K562 (cell line): ENCODE measurements around the gene SLC4A5. TPM values are rescaled to one million over a fixed set of nuclear protein-coding genes. Genes with fewer than 3 reads are reported as not detected.

Source experiments
- BCOR ChIP-seq: fragments of 450-650 bp; IDR thresholded peaks from 2 replicates; pipeline ENCODE4 v1.6.1; 2016
- FOXJ2 ChIP-seq: fragments of 200-800 bp; sonication (Bioruptor generic); IDR thresholded peaks from 2 replicates; pipeline ENCODE4 v1.6.1; 2016; ENCODE audit warnings: missing genetic modification characterization, missing compliant biosample characterization
- FOXM1 ChIP-seq, 2 experiments: fragments of 450-650 bp in 1 of 2; sonication (generic) in 1 of 2; formaldehyde crosslinking in 1 of 2; IDR thresholded peaks; 2 replicates each; pipeline versions ENCODE4 v1.6.1 to v1.9.0; 2017 to 2022; ENCODE audit warnings: low read depth in 2 of 2, mild to moderate bottlenecking in 2 of 2, missing genetic modification reagents in 1 of 2, moderate library complexity in 1 of 2
- GATAD2B ChIP-seq: fragments of 450-650 bp; IDR thresholded peaks from 2 replicates; pipeline ENCODE4 v1.6.1; 2017; ENCODE audit warnings: mild to moderate bottlenecking, borderline replicate concordance
- NCOR1 ChIP-seq: fragments of 450-650 bp; IDR thresholded peaks from 2 replicates; pipeline ENCODE4 v1.6.1; 2016; ENCODE audit warnings: mild to moderate bottlenecking, moderate library complexity
- POLR2AphosphoS2 ChIP-seq: IDR thresholded peaks from 2 replicates; pipeline ENCODE4 v1.6.1; 2012; ENCODE audit warnings: low read length, improper control_type of control experiment
- SETDB1 ChIP-seq: IDR thresholded peaks from one replicate; pipeline ENCODE4 v1.6.1; 2012; ENCODE audit warnings: low read length, control low read depth, inconsistent platforms
- SREBF1 ChIP-seq: fragments of 150-350 bp; IDR thresholded peaks from 2 replicates; pipeline ENCODE4 v1.6.1; 2014; ENCODE audit warnings: antibody characterized with exemption, low read depth, low read length, borderline replicate concordance
- polyA plus RNA-seq, 8 experiments: library from polyadenylated mRNA; depleted of rRNA in 4 of 8; stranded (reverse) in 5 of 8; unstranded in 3 of 8; fragments of >200 nt; fragmentation: Nextera tagmentation in 2 of 8; fragmentation: Illumina TruSeq in 1 of 8; extraction: Ambion mirVana in 2 of 8; extraction: Trizol in 1 of 8; gene quantifications; 2 replicates each; pipeline versions ENCODE4 v1.2.1 to v1.2.3, GENCODE V29; 2011 to 2014; ENCODE audit warnings: inconsistent platforms in 1 of 8, missing spikeins in 1 of 8
- total RNA-seq, 7 experiments: library from RNA; depleted of rRNA in 6 of 7; stranded (reverse); fragments of >200 nt in 6 of 7; fragmentation: Illumina TruSeq in 2 of 7; extraction: Trizol in 2 of 7; gene quantifications; 2 replicates each; pipeline versions ENCODE4 v1.2.1 to v1.2.3, GENCODE V29; 2011 to 2021; ENCODE audit warnings: low replicate concordance in 1 of 7
- TF ChIP-seq, protein P1 (sequence below): IDR thresholded peaks from 3 replicates; pipeline ENCODE4 v1.6.1; 2011; ENCODE audit warnings: borderline replicate concordance, mild to moderate bottlenecking, moderate library complexity; ENCODE audit not compliant: insufficient read length; ENCODE audit errors: extremely low read depth
- TF ChIP-seq, protein P2 (sequence below), 2 experiments: fragments of 450-650 bp in 1 of 2; sonication (generic) in 1 of 2; formaldehyde crosslinking; conservative IDR thresholded peaks; 2 replicates each; pipeline versions ENCODE4 v1.4.0 to v1.8.1; 2020 to 2022; ENCODE audit warnings: mild to moderate bottlenecking in 1 of 2, missing genetic modification reagents in 1 of 2
- TF ChIP-seq, protein P3 (sequence below): sonication (generic); formaldehyde crosslinking; IDR thresholded peaks from 2 replicates; pipeline ENCODE4 v1.5.0; 2020; ENCODE audit warnings: missing genetic modification reagents
- TF ChIP-seq, protein P4 (sequence below): fragments of 450-650 bp; IDR thresholded peaks from 2 replicates; pipeline ENCODE4 v1.6.1; 2016; ENCODE audit warnings: mild to moderate bottlenecking, moderate library complexity

The SLC4A5 gene
- total and polyA plus RNA-seq, 9 of the 15 experiments (the other 6 are each of a cell fraction or from before 2014, with no cell fraction given) = 0.03 to 0.77 (median 0.14) TPM; not detected in 1

DNA sequence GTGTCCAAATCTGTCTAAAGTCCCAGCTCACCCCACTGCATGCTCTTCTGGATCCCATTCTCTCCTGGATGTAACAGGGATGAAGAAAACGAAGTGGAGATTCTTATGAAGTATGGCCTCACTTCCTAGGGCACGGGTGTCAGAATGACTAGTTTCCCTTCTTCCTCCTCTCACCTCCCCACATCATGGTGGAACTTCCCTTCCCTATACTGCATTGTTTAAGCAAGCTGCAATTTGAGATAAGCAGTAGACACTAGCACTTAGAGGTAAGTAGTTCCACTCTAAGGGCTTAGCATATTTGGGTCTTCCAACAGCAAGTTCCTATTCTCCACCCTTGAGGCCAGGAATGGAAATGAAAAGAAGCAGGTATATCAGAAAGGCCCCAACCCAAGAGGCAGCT, 29.7 kb downstream of the SLC4A5 start (continued):
- TF ChIP-seq, protein P1, sequence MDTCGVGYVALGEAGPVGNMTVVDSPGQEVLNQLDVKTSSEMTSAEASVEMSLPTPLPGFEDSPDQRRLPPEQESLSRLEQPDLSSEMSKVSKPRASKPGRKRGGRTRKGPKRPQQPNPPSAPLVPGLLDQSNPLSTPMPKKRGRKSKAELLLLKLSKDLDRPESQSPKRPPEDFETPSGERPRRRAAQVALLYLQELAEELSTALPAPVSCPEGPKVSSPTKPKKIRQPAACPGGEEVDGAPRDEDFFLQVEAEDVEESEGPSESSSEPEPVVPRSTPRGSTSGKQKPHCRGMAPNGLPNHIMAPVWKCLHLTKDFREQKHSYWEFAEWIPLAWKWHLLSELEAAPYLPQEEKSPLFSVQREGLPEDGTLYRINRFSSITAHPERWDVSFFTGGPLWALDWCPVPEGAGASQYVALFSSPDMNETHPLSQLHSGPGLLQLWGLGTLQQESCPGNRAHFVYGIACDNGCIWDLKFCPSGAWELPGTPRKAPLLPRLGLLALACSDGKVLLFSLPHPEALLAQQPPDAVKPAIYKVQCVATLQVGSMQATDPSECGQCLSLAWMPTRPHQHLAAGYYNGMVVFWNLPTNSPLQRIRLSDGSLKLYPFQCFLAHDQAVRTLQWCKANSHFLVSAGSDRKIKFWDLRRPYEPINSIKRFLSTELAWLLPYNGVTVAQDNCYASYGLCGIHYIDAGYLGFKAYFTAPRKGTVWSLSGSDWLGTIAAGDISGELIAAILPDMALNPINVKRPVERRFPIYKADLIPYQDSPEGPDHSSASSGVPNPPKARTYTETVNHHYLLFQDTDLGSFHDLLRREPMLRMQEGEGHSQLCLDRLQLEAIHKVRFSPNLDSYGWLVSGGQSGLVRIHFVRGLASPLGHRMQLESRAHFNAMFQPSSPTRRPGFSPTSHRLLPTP = no peak
- TF ChIP-seq FOXM1 (IDR thresholded peaks at IDR 0.05; ENCODE audit: low read depth) (peak; percentile 50; the same call in 1 of the 2 replicates), FOXM1 (CRISPR knock-in tag; IDR thresholded peaks at IDR 0.05; ENCODE audit: low read depth) (no peak), SREBF1 (no peak), BCOR (no peak), FOXJ2 (no peak; the same call in 1 of the 2 replicates), GATAD2B (peak; percentile 31; the same call in 1 of the 2 replicates), NCOR1 (peak; percentile 79), SETDB1 (no peak), POLR2AphosphoS2 (no peak)
- TF ChIP-seq, protein P2, sequence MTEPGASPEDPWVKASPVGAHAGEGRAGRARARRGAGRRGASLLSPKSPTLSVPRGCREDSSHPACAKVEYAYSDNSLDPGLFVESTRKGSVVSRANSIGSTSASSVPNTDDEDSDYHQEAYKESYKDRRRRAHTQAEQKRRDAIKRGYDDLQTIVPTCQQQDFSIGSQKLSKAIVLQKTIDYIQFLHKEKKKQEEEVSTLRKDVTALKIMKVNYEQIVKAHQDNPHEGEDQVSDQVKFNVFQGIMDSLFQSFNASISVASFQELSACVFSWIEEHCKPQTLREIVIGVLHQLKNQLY (CRISPR knock-in tag; conservative IDR thresholded peaks at IDR 0.05) = no peak
- TF ChIP-seq, protein P3, sequence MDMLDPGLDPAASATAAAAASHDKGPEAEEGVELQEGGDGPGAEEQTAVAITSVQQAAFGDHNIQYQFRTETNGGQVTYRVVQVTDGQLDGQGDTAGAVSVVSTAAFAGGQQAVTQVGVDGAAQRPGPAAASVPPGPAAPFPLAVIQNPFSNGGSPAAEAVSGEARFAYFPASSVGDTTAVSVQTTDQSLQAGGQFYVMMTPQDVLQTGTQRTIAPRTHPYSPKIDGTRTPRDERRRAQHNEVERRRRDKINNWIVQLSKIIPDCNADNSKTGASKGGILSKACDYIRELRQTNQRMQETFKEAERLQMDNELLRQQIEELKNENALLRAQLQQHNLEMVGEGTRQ (CRISPR knock-in tag) = no peak
- TF ChIP-seq, protein P4, sequence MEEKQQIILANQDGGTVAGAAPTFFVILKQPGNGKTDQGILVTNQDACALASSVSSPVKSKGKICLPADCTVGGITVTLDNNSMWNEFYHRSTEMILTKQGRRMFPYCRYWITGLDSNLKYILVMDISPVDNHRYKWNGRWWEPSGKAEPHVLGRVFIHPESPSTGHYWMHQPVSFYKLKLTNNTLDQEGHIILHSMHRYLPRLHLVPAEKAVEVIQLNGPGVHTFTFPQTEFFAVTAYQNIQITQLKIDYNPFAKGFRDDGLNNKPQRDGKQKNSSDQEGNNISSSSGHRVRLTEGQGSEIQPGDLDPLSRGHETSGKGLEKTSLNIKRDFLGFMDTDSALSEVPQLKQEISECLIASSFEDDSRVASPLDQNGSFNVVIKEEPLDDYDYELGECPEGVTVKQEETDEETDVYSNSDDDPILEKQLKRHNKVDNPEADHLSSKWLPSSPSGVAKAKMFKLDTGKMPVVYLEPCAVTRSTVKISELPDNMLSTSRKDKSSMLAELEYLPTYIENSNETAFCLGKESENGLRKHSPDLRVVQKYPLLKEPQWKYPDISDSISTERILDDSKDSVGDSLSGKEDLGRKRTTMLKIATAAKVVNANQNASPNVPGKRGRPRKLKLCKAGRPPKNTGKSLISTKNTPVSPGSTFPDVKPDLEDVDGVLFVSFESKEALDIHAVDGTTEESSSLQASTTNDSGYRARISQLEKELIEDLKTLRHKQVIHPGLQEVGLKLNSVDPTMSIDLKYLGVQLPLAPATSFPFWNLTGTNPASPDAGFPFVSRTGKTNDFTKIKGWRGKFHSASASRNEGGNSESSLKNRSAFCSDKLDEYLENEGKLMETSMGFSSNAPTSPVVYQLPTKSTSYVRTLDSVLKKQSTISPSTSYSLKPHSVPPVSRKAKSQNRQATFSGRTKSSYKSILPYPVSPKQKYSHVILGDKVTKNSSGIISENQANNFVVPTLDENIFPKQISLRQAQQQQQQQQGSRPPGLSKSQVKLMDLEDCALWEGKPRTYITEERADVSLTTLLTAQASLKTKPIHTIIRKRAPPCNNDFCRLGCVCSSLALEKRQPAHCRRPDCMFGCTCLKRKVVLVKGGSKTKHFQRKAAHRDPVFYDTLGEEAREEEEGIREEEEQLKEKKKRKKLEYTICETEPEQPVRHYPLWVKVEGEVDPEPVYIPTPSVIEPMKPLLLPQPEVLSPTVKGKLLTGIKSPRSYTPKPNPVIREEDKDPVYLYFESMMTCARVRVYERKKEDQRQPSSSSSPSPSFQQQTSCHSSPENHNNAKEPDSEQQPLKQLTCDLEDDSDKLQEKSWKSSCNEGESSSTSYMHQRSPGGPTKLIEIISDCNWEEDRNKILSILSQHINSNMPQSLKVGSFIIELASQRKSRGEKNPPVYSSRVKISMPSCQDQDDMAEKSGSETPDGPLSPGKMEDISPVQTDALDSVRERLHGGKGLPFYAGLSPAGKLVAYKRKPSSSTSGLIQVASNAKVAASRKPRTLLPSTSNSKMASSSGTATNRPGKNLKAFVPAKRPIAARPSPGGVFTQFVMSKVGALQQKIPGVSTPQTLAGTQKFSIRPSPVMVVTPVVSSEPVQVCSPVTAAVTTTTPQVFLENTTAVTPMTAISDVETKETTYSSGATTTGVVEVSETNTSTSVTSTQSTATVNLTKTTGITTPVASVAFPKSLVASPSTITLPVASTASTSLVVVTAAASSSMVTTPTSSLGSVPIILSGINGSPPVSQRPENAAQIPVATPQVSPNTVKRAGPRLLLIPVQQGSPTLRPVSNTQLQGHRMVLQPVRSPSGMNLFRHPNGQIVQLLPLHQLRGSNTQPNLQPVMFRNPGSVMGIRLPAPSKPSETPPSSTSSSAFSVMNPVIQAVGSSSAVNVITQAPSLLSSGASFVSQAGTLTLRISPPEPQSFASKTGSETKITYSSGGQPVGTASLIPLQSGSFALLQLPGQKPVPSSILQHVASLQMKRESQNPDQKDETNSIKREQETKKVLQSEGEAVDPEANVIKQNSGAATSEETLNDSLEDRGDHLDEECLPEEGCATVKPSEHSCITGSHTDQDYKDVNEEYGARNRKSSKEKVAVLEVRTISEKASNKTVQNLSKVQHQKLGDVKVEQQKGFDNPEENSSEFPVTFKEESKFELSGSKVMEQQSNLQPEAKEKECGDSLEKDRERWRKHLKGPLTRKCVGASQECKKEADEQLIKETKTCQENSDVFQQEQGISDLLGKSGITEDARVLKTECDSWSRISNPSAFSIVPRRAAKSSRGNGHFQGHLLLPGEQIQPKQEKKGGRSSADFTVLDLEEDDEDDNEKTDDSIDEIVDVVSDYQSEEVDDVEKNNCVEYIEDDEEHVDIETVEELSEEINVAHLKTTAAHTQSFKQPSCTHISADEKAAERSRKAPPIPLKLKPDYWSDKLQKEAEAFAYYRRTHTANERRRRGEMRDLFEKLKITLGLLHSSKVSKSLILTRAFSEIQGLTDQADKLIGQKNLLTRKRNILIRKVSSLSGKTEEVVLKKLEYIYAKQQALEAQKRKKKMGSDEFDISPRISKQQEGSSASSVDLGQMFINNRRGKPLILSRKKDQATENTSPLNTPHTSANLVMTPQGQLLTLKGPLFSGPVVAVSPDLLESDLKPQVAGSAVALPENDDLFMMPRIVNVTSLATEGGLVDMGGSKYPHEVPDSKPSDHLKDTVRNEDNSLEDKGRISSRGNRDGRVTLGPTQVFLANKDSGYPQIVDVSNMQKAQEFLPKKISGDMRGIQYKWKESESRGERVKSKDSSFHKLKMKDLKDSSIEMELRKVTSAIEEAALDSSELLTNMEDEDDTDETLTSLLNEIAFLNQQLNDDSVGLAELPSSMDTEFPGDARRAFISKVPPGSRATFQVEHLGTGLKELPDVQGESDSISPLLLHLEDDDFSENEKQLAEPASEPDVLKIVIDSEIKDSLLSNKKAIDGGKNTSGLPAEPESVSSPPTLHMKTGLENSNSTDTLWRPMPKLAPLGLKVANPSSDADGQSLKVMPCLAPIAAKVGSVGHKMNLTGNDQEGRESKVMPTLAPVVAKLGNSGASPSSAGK = peak; percentile 23; the same call in 1 of the 2 replicates
